Calu3 (cell line): ENCODE measurements around the gene NMNAT2. TPM values are rescaled to one million over a fixed set of nuclear protein-coding genes. Genes with fewer than 3 reads are reported as not detected.
A peak's percentile ranks its signal among the peaks of the same experiment; 100 is the strongest.

ENCODE experiments used
- BruUV-seq: library from RNA; stranded (reverse); fragments of 400-500 nt; replicated peaks from 2 replicates; lab custom pipeline; 2021; lab: Mats Ljungman, UMichigan
- CTCF ChIA-PET: fragments of 300-600 bp; sonication (Branson Sonifier 250); formaldehyde crosslinking; loops from one replicate; lab custom pipeline; 2022; ENCODE audit warnings: antibody characterized with exemption; lab: Charles Lee
- DNase-seq: peaks from one replicate; pipeline ENCODE4 v3.0.0; 2022
- H3K27ac Mint-ChIP-seq: one replicate; pipeline ENCODE4 v1.8.0; 2022; ENCODE audit warnings: mixed read lengths; ENCODE audit not compliant: unreplicated experiment
- H3K27me3 Mint-ChIP-seq: one replicate; pipeline ENCODE4 v1.8.0; 2022; ENCODE audit warnings: mixed read lengths; ENCODE audit not compliant: unreplicated experiment
- H3K36me3 Mint-ChIP-seq: one replicate; pipeline ENCODE4 v1.8.0; 2022; ENCODE audit warnings: mild to moderate bottlenecking, moderate library complexity, mixed read lengths; ENCODE audit not compliant: insufficient read depth, unreplicated experiment
- H3K4me1 Mint-ChIP-seq: one replicate; pipeline ENCODE4 v1.8.0; 2022; ENCODE audit warnings: mild to moderate bottlenecking, low read depth, mixed read lengths; ENCODE audit not compliant: unreplicated experiment
- H3K4me3 Mint-ChIP-seq: one replicate; pipeline ENCODE4 v1.8.0; 2022; ENCODE audit warnings: mild to moderate bottlenecking, low read depth, moderate library complexity, mixed read lengths; ENCODE audit not compliant: unreplicated experiment
- H3K9me3 Mint-ChIP-seq: one replicate; pipeline ENCODE4 v1.8.0; 2022; ENCODE audit warnings: low read depth, mixed read lengths; ENCODE audit not compliant: unreplicated experiment
- intact Hi-C: fragments of 100-400 bp; cut with micrococcal nuclease; formaldehyde crosslinking; loops from one replicate; pipeline ENCODE4 v1.10.0; 2022; ENCODE audit not compliant: unreplicated experiment
- total RNA-seq: library from RNA; stranded (reverse); gene quantifications from 2 replicates; pipeline ENCODE4 v1.2.3, GENCODE V29; 2022
- TF ChIP-seq, protein P1 (sequence below): fragments of 200-600 bp; IDR thresholded peaks from one replicate; pipeline ENCODE4 v1.8.0; 2022; ENCODE audit warnings: antibody characterized with exemption; ENCODE audit not compliant: unreplicated experiment

Gene NMNAT2
- total RNA-seq, 1 experiment from 2014 or later = 0.26 TPM

GRCh38 chr1:183310753-183311479 is 107.3 kb downstream of the NMNAT2 start:
- no peak overlapping the region for H3K27ac Mint-ChIP-seq
- no TSS peak for BruUV-seq
- no peak for DNase-seq
- intact Hi-C loops = no loop called here
- no peaks in the 10 kb centered on the region for H3K36me3 Mint-ChIP-seq
- TF ChIP-seq, protein P1, sequence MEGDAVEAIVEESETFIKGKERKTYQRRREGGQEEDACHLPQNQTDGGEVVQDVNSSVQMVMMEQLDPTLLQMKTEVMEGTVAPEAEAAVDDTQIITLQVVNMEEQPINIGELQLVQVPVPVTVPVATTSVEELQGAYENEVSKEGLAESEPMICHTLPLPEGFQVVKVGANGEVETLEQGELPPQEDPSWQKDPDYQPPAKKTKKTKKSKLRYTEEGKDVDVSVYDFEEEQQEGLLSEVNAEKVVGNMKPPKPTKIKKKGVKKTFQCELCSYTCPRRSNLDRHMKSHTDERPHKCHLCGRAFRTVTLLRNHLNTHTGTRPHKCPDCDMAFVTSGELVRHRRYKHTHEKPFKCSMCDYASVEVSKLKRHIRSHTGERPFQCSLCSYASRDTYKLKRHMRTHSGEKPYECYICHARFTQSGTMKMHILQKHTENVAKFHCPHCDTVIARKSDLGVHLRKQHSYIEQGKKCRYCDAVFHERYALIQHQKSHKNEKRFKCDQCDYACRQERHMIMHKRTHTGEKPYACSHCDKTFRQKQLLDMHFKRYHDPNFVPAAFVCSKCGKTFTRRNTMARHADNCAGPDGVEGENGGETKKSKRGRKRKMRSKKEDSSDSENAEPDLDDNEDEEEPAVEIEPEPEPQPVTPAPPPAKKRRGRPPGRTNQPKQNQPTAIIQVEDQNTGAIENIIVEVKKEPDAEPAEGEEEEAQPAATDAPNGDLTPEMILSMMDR = no peak
- CTCF ChIA-PET = interaction anchor here (0.8 kb wide), 1 partner anchor 14 kb away, joined by 3 read pairs; no protein-coding TSS in a partner anchor
- no peaks in the 10 kb centered on the region for H3K9me3 Mint-ChIP-seq
- H3K4me1 Mint-ChIP-seq = no peaks in the 10 kb centered on the region
- H3K27me3 Mint-ChIP-seq = no peaks in the 10 kb centered on the region
- H3K4me3 Mint-ChIP-seq = no peak overlapping the region

DNA sequence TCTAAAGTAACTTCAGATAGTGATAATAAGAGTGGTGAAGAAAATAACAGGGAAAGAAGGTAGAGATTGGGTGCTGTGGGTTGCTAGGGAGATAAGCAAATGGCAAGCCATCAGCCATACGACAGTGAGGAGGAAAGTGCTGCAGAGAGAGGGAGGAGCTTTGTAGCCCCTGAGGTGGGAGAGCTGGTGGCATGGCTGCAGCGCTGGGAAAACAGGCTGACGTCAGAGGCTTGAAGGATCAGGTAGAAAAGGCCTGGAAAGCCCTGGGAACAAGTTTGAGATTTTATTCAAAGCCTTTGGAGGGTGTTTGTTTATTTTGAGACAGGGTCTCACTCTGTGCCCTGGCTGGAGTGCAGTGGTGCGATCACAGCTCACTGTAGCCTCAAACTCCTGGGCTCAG is 109.5 kb downstream of the NMNAT2 start:
- Mint-ChIP-seq H3K9me3 (no peaks in the 10 kb centered on the region), H3K27me3 (no peaks in the 10 kb centered on the region), H3K36me3 (no peaks in the 10 kb centered on the region), H3K4me3 (no peak overlapping the region), H3K27ac (no peak overlapping the region), H3K4me1 (no peaks in the 10 kb centered on the region)
- TF ChIP-seq, protein P1 = no peak
- CTCF ChIA-PET = no interaction called here
- no peak for DNase-seq
- intact Hi-C loops = no loop called here
- no TSS peak for BruUV-seq

GRCh38 chr1:183306317-183307042 is 111.7 kb downstream of the NMNAT2 start:
- no peaks in the 10 kb centered on the region for H3K36me3 Mint-ChIP-seq
- H3K4me1 Mint-ChIP-seq = no peaks in the 10 kb centered on the region
- TF ChIP-seq, protein P1 = peak; percentile 48
- no peak overlapping the region for H3K4me3 Mint-ChIP-seq
- no peak overlapping the region for H3K27ac Mint-ChIP-seq
- intact Hi-C loops = no loop called here
- no TSS peak for BruUV-seq
- H3K9me3 Mint-ChIP-seq = no peaks in the 10 kb centered on the region
- DNase-seq = no peak
- CTCF ChIA-PET = interaction anchor here (0.6 to 1.4 kb wide), 6 partner anchors 8 to 525 kb away, joined by 3 to 5 read pairs (median 3); no protein-coding TSS in a partner anchor
- no peaks in the 10 kb centered on the region for H3K27me3 Mint-ChIP-seq

DNA sequence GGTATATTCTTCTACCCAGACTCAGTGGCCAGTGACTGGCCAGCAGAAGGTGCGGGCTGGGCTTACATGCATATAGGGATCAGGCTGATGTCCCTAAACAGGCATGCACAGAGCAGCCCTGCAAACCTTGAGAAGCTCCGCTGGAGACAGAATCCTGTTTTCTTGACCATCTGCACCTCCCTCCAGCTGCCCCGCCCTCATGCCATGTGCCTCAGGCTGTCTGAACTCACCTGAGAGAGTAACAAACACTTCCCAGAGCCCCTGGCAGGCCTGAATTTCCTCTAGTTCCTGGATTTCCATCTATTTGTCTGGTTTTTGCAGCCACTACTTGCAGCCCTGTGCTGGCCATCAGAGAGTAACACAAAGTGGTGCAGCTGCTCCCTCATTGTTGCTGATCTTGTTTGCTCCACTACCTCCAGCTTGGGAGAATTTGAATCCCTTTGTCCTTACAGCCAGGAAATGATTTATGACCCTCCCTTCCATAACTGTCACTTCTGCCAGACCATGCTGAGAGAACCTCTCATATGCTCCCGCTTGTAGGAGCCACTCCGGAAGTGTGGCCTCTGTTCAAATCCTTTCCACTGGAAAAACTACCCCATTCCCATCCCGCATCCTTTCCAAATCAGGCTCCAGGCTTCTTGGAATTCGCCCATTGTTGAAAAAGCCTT is 113.6 kb downstream of the NMNAT2 start:
- Mint-ChIP-seq H3K27ac (no peak overlapping the region), H3K36me3 (no peaks in the 10 kb centered on the region)

More for the DNA sequence above, 113.6 kb downstream of the NMNAT2 start:
- CTCF ChIA-PET = interaction anchor here (0.7 kb wide), 1 partner anchor 10 kb away, joined by 4 read pairs; no protein-coding TSS in a partner anchor
- TF ChIP-seq, protein P1 = no peak
- Mint-ChIP-seq H3K4me1 (no peaks in the 10 kb centered on the region), H3K4me3 (no peak overlapping the region), H3K9me3 (no peaks in the 10 kb centered on the region), H3K27me3 (no peaks in the 10 kb centered on the region)
- intact Hi-C loops = no loop called here
- no peak for DNase-seq
- no TSS peak for BruUV-seq
